ENCODE data around the gene ADRM1. TPM values are rescaled to one million over a fixed set of nuclear protein-coding genes. Genes with fewer than 3 reads are reported as not detected.

ADRM1 gene
- total RNA-seq, 2 donors from 2014 or later, result 70.5 to 109 TPM

DNA sequence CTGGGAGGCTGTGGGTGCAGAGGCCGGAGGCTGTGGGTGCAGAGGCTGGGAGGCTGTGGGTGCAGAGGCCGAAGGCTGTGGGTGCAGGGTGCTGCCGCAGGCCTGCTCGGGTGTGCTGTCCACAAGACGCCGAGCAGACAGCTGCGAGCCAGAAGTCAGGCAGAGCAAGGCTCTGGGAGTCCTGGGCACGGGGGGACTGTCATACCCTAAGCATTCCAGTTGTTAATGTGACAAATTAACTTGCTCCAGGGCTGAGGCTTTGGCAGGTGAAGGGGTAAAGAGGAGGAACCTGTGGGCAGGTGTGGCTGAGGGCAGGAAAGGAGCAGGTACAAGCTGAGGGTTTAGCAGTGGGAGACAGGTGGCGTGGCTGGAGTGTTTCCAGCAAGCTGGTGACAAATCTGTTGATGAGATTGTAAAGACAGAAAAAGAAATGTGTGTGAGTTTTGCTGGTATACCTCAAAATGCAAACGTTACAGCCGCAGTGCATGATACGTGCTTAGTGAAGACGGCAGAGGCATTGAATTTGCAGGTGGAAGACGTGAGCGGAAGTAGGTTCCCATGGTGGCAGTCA, 14.2 kb upstream of the ADRM1 start:
- Histone ChIP-seq H3K27me3 (no peaks in the 10 kb centered on the region), H3K36me3 (peaks cover 5% of the 10 kb centered on the region)
- TF ChIP-seq, protein P1, sequence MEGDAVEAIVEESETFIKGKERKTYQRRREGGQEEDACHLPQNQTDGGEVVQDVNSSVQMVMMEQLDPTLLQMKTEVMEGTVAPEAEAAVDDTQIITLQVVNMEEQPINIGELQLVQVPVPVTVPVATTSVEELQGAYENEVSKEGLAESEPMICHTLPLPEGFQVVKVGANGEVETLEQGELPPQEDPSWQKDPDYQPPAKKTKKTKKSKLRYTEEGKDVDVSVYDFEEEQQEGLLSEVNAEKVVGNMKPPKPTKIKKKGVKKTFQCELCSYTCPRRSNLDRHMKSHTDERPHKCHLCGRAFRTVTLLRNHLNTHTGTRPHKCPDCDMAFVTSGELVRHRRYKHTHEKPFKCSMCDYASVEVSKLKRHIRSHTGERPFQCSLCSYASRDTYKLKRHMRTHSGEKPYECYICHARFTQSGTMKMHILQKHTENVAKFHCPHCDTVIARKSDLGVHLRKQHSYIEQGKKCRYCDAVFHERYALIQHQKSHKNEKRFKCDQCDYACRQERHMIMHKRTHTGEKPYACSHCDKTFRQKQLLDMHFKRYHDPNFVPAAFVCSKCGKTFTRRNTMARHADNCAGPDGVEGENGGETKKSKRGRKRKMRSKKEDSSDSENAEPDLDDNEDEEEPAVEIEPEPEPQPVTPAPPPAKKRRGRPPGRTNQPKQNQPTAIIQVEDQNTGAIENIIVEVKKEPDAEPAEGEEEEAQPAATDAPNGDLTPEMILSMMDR (IDR thresholded peaks at IDR 0.05), result no peak

DNA sequence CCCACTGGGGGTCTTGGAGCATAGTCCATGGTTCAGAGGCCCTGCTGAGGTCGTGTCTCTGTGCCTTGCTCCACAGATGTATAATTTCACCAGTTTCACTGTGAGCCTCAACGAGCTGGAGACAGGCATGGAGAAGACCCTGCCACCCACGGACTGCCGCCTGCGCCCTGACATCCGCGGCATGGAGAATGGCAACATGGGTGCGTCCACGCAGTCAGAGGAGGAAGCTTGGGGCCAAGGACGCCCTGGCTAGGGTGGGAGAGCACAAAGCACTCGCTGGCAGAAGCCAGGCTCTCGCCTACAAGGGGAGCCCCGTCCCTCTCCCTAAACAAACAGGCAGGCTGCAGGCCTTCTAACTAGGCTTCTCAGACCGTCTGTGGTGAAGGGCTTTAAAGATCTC, 13.7 kb upstream of the ADRM1 start:
- H3K27me3 ChIP-seq, result no peaks in the 10 kb centered on the region
- no peak overlapping the region for H3K4me3 ChIP-seq
- intact Hi-C loops (cut with DNase I), result no loop called here
- no peak overlapping the region for H3K27ac ChIP-seq
- TF ChIP-seq, protein P1 (IDR thresholded peaks at IDR 0.05), result no peak
- H3K4me1 ChIP-seq, result no peaks in the 10 kb centered on the region
- peaks cover 5% of the 10 kb centered on the region for H3K36me3 ChIP-seq
- no peak overlapping the region for H3K9ac ChIP-seq (ENCODE audit: low read depth in 2 of 2, low read length in 2 of 2)
- H3K9me3 ChIP-seq, result no peaks in the 10 kb centered on the region
- DNase-seq, result no peak

More for the DNA sequence above, 14.2 kb upstream of the ADRM1 start:
- H3K9me3 ChIP-seq, result no peaks in the 10 kb centered on the region
- no peak overlapping the region for H3K9ac ChIP-seq (ENCODE audit: low read depth in 2 of 2, low read length in 2 of 2)
- intact Hi-C loops (cut with DNase I), result no loop called here
- no peaks in the 10 kb centered on the region for H3K4me1 ChIP-seq
- H3K27ac ChIP-seq, result no peak overlapping the region
- H3K4me3 ChIP-seq, result no peak overlapping the region
- no peak for DNase-seq

DNA sequence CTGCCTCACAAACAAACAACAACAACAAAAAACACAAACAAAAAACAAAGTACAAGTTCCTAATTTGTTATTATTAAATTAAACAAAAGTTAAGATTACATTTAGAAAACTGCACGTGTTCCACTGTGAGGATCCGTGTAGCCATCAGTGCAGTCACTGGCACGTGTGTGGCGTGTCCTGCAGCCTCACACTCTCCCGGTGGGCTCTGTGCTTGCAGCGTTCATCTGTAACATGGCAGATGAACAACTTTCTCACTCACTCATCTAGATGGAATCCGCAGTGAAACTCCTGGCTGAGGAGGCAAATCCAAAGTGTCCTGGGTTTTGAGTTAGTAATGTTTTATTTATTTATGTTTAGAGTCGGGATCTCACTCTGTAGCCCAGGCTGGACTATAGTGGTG, 12.9 kb upstream of the ADRM1 start:
- H3K9ac ChIP-seq (ENCODE audit: low read depth in 2 of 2, low read length in 2 of 2), result no peak overlapping the region
- H3K27ac ChIP-seq, result no peak overlapping the region
- DNase-seq, result no peak
- no peaks in the 10 kb centered on the region for H3K27me3 ChIP-seq
- H3K36me3 ChIP-seq, result peaks cover 5% of the 10 kb centered on the region
- intact Hi-C loops (cut with DNase I), result no loop called here
- no peaks in the 10 kb centered on the region for H3K4me1 ChIP-seq
- TF ChIP-seq, protein P1 (IDR thresholded peaks at IDR 0.05), result no peak
- no peaks in the 10 kb centered on the region for H3K9me3 ChIP-seq
- no peak overlapping the region for H3K4me3 ChIP-seq

DNA sequence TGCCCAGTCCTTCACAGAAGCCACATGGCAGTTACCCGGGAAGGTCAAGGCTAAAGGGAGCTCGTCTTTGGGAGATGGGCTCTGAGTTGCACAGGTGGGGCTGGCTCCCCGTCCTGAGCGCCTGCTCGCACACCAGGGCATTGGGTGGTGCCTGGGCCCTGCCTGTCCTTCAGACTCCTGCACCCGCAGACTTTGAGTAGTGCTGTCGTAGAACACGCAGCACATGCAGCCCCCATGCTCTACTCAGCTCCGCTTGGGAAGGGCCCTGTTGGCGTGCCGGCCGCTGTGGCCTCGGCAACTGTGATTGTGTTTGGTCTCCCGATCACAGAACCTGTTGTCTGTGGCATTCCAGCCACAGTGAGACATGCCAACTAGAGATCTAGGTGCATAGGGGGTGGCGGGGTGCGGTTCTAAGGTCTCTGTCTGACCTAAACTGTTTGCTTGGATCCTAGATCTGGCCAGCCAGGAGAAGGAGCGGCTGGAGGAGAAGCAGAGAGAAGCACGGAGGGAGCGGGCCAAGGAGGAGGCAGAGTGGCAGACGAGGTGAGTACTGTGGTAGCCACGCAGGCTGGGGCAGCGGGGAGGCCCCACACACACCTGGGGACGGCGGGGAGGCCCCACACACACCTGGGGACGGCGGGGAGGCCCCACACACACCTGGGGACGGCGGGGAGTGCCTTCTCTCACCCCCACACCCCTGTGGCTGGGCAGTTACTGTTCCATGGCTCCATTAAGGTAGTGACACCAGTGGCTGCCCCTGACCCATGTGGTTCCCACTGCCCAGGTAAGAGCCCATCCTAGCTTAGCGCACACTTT, 11.3 kb upstream of the ADRM1 start:
- H3K27ac ChIP-seq, result no peak overlapping the region
- no peak overlapping the region for H3K4me3 ChIP-seq
- no peak overlapping the region for H3K9ac ChIP-seq (ENCODE audit: low read depth in 2 of 2, low read length in 2 of 2)
- no peak for DNase-seq
- H3K27me3 ChIP-seq, result no peaks in the 10 kb centered on the region
- H3K4me1 ChIP-seq, result no peaks in the 10 kb centered on the region
- intact Hi-C loops (cut with DNase I), result no loop called here
- no peaks in the 10 kb centered on the region for H3K9me3 ChIP-seq
- peaks cover 5% of the 10 kb centered on the region for H3K36me3 ChIP-seq
- TF ChIP-seq, protein P1 (IDR thresholded peaks at IDR 0.05), result no peak

DNA sequence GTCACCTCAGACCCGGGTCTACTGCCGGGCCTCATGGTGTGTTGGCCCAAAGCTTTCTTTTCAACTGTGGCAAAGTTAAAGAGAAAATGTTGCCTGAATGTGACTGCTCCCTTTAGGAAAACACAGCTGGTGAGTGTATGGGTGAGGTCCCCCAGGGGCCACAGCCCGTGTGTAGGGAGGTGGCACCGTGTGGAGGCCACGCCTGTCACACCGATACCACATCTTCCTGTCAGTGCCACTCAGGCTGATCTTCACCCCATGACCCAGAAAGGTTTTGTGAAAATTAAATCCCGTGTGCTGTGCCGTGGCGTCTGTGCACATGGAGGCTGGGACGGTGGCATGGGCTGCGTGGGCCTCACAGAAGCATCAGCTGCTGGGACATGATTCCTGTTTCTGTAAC, 10.7 kb upstream of the ADRM1 start:
- intact Hi-C loops (cut with DNase I), result no loop called here
- Histone ChIP-seq H3K36me3 (peaks cover 5% of the 10 kb centered on the region), H3K27me3 (no peaks in the 10 kb centered on the region), H3K4me3 (no peak overlapping the region), H3K27ac (no peak overlapping the region), H3K9me3 (no peaks in the 10 kb centered on the region), H3K9ac (ENCODE audit: low read depth in 2 of 2, low read length in 2 of 2) (no peak overlapping the region), H3K4me1 (no peaks in the 10 kb centered on the region)
- no peak for DNase-seq
- TF ChIP-seq, protein P1 (IDR thresholded peaks at IDR 0.05), result no peak

Data from colonic mucosa (tissue), 4 donors.